NCI-H82 treated with DMSO at 0.1 percent for 48 hours (cell line): Measurements from ENCODE around the gene TRAF3.

Experiments used
- DNase-seq: peaks from one replicate; lab custom pipeline; 2025; ENCODE audit not compliant: unreplicated experiment; lab: John Stamatoyannopoulos, UW

Gene TRAF3, protein sequence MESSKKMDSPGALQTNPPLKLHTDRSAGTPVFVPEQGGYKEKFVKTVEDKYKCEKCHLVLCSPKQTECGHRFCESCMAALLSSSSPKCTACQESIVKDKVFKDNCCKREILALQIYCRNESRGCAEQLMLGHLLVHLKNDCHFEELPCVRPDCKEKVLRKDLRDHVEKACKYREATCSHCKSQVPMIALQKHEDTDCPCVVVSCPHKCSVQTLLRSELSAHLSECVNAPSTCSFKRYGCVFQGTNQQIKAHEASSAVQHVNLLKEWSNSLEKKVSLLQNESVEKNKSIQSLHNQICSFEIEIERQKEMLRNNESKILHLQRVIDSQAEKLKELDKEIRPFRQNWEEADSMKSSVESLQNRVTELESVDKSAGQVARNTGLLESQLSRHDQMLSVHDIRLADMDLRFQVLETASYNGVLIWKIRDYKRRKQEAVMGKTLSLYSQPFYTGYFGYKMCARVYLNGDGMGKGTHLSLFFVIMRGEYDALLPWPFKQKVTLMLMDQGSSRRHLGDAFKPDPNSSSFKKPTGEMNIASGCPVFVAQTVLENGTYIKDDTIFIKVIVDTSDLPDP

DNA sequence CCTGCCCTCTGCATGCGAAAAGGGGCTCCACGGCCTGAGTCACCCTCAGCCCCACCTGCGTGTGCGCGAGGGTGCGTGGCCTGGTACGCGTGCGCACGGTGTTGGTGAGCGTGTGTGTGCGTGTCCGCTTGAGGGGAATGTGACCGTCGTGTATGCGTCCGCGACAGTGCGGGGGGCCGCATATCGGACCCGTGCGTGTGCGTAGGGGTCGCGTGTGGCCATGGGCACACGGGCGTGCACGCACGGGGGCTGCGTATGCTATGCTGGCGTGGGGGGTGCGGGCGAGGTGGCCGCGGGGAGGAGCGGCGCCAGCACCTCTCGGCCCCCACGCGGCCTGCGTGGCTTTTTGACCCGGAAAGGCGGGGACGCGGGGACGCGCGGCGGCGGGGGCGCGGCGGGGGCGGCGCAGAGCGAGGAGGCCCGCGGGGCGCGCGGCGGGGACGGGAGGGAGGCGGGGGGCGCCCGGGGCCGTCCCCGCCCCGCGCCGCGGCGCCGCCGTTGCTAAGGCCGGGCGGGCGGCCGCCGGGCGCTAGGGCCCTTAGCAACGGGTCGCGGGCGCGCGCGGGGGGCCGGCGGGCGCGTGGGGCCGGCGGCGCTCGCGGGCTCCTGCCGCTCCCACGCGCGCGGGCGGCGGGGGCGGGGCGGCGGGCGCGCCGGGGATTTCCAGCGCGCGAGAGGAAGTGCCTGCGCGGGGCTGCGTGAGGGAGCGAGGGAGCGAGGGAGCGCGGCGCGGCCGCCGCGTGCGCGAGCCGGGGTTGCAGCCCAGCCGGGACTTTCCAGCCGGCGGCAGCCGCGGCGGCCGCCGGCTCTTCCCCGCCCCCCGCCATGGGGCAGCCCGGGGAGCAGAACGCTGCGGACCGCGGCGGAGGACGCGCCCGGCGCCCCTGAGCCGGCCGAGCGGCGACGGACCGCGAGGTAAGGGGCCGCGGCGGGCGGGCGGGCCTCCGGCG is at the start of gene TRAF3:
TSS of gene TRAF3 (plus strand) at position 689 of the 950 bp plus-strand sequence. CDS start 92,753 bp downstream, outside the sequence.
- DNase-seq, result no peak

DNA sequence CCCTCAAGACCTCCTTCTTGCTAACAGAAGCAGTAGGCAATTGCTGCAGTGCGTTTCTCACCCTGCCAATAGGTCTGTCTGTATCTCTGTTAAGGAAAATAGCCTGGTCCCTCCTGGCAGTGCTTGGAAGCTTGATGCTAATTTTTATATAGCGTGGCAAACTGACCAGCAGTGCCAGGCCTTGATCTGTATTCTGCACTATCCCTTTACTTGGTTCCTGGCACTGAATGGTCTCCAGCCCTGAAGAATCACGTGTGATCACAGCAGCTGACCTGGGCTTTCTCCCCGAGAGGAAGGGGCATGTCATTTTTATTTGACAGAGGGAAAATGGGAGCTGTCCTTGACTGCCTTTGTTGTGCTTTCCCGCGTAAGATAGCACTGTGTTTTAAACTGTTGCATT is 48.7 kb upstream of the TRAF3 start:
- no peak for DNase-seq

DNA sequence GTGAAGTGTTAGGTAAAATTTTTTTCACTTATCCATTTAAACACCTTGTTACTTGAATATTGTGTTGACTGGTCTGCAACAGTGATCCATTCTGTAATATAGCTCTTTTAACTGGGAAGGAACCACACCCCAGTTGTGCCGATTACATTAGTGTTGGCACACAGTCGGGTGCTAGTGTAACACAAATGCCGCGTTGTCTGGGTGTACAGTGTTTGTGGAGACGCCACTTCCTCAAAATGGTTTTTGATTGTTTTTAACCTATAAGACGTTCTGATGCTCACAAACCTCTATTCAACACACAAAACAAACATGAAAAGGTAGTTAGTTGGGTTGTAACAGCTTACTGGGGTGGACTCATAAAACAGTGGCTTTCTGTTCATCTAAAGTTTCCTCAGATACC is 48.0 kb upstream of the TRAF3 start:
- no peak for DNase-seq

DNA sequence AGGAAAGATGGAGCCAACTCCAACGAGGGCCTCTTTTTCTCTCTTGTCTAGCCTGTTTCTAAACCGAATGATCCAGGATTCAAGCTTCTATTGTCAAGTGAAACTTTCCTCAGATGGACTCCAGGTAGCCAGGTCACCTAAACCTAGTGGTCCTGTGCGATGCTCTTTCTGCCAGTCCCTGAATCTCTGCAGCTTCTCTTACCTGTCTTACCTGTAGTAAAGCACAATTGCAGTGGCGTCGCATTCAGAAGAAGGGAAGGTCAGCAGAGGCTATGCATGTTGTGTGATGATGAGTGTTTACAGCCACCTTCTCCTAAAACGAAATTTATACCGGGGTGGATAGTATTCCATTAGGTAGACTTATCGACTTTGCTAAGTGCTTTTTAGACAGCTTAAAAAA is 47.4 kb upstream of the TRAF3 start:
- DNase-seq, result no peak

DNA sequence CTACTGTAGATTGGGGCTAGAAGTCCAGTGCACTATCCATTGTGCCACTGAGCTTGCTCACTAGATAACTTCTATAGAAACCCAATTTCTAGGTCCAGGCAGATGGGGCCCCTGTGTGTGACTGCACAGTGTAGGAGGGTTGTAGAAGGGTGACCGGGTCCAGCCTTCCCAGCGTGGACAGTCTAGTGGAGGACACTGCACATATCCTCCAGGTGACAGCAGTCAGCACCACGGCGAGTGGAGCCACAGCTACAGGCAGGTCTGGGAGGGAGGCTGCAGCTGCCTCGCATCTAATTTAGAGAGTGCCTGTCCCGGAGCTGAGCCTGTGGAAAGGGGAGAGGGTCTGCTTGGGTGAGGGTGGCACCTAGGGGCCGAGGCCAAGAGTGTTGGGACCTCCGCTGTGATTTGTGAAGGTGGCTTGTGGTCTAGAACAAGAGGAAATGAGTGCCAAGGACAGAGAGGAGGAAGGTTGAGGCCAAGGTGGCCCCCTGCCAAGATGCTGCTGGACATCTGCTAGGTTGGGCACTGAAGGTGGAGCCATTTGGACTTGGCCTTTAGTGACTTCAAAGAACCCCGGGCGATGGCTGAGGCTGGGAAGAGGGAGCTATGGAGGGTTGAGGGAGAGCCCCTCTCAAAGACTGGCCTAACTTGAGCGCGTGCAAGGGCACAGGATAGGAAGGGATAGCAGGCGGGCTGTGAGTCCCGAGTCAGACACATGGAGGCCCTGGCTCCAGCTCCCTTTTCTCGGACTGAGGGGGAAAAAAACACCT is 46.0 kb upstream of the TRAF3 start:
- no peak for DNase-seq

DNA sequence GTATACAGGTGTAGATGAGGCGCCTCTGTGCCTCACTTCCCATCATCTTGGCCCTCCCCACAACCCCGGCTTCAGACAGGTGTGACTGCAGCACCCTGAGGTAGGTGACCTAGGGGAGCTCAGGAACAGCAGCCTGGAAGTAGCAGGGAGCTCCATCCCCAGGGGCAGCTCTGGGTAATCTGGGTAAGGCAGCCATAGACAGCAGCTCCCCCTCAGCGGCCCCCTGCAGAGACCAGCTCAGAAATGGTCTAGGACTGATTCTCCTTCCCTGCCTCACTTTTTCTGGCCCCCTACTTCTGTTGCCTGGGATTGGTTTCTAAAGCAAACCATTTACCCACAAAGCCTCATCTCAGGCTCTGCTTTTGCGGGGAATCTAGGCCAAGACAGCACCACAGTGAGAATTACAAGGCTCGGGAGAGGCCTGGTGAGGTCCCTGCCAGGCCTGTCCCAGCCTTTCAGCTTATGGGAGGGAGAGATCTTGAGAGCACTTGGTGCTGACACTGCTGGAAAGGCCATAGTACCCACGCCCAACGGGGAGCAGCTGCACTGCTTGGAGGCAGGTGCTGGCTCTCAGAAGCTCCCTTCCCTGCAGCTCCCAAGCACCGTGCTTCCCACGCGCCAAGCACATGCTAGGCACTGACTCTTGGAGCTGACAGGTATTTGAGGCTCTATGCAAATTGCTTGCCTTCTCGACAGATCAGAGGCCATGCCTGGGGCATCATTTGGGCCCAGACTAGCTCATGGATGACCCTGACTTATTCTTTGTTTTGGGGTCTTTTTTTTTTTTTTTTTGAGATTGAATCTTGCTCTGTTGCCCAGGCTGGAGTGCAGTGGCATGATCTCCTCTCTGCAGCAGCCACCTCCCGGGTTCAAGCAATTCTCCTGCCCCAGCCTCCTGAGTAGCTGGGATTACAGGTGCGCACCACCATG is 45.1 kb upstream of the TRAF3 start:
- no peak for DNase-seq

DNA sequence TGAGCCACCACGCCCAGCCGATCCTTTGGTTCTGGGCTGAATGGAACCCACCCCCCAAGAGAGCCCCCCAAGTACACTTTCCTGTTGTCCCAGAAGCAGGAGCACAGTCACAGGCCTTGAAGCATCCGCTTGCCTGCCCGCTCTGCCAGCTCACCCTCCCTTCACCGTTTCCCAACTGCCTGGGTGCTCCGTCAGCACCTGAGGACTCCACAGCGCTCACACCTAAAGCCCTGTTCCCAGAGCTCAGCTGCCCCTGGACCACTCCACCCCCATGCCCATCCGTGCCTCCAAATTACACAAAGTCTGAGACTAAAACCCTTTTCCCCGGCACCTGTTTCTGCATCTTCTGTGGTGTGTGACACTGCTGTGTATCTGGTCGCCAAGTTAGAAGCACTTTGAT is 44.3 kb upstream of the TRAF3 start:
- DNase-seq, result no peak

DNA sequence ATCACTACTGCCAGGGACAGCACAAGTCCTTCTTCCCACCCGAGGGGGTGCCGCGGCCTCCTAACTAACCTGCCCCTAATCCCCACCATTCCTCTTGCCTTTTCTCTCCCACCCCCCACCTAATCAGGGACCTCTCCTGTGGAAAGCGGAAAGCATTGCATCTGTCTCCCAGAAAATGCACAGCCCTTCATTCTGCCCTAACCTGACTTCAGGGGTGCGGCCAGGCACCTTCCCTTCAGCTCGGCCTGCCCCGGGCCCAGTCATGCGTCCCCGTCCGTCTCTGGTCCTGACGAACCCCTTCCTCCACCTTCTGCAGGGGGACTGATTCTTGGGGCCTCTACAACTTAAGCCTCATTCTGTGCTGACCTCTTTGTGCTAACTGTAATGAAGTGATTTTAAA is 43.9 kb upstream of the TRAF3 start:
- DNase-seq, result no peak

DNA sequence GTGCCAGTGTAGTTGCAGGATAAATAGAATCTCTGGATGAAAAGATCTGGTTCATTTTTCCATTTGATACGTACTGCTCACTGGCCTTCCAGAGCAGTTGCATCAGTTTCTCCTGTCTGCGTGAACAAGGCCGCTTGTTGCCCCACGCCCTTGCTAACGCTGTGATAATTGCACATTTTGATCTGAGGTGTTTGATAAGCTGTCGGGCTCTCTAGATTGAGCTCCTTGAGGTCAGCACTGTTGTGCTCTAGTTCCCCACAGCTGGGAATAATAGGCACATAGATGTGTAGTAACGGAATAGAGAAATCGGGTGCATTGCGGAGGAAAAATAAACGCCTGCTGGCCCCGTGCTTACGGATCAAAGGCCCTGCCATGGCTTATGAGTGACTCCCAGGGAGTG is 42.8 kb upstream of the TRAF3 start:
- no peak for DNase-seq

DNA sequence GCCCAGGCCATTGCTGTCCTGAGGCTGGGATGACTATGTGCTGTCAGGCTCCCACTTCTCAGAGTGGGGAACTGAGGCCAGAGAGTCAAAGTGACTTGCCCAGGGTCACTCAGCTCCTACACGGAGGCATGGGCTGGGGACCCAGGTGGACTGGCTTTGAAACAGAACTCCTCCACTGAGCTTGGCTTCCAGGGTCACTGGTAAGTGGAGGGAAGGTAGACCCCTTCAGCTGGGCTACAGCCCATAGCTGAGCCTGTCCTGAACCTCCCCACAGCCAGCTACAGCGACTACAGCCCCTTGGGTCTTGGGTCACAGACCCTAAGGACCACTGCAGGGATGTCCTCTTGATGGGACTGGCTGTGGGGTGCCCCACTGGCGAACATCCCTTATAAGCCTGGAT is 40.3 kb upstream of the TRAF3 start:
- no peak for DNase-seq

DNA sequence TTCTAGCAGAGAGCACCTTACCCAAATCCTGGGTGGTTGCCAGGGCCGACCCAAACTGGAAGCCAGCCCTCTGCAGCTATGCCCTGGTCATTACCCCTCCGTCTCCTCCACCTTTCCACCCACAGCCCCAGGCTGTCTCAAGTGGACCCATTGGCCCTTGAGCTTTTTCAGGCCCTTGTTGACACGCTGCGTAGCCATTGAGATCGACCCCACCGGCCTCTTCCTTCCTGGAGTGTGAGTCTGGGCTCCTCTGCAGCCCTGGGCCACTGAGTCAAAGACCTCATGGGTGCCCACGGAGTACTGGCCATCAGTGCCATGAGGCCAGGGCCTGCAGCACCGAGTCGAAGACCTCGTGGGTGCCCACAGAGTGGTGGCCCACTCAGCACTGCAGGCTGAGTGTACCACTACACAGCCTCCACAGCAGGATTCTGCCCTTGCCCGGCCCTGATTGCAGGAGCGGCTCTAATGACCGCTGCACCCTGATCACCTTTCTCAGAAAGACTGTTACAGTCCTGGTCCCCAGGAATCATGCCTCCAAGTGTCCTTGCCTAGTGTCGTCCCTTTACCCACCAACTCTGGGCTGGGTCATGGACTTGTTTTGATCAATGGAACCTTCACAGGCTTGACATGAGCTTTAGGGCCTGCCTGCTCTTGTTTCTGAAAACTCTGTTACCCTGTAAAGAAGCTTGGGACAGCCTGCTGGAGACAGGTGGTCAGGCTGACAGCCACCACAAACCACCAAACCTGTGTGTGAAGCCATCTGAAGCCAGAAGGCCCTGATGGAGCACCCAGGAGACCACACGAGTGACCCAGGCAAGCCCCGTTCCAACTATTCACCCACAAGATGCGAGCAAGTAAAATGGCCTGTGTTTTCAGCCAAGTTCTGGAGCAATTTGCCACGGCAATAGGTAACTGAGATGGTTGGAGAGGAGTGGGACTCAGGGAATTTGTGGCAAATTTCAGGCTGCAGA is 39.6 kb upstream of the TRAF3 start:
- DNase-seq, result no peak

DNA sequence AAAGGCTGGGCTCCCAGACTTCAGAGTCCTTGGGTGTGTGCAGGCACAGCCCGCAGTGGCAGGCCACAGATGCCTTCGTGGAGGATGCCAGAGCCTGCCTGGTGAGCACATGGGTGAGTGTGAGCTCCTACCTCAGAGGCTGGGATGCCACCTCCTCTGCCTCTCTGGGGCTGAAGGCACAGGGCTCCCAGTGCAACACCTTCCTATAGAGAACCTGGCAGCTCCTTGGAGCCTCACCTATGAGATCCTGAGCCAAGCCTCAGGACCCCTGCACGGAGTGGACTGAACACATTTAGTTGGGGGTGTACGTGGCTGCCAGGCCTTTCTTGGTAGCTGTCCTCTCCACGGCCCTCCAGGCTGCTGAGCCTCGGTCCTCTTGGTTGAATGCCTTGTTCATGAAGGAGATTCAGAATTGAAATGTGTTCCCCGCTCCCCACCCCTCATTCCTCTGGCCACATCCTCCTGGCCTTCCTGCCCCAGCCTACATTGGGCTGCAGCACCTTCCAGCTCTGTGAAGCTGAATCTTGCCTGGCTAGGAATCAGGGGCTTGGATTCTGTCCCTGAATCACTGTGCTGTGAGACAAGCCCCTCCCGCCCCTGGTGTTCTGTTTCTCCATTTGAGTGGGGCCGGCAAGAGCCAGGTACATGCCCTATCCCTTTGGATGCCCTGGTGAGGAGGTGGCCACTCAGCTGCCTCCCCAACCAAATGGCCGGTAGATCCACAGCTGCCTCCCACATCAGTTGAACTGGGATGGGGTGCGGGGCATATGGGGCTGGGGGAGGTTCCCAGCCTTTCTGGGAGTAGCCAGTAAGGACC is 38.7 kb upstream of the TRAF3 start:
- DNase-seq, result no peak

DNA sequence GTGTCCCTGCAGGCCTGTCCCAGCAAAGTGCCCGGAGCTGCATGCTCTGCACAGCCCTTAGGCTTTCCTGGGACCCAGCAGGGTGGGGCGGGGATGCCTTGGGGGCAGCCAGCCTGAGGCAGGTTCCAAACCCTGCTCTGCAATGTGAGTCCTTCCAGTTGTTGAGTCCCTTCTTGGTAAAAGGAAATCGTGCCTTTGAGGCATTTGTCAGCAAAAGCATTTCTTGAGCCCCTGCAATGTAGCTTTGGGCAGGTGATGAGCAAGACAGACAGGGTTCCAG is 38.1 kb upstream of the TRAF3 start:
- DNase-seq, result no peak

DNA sequence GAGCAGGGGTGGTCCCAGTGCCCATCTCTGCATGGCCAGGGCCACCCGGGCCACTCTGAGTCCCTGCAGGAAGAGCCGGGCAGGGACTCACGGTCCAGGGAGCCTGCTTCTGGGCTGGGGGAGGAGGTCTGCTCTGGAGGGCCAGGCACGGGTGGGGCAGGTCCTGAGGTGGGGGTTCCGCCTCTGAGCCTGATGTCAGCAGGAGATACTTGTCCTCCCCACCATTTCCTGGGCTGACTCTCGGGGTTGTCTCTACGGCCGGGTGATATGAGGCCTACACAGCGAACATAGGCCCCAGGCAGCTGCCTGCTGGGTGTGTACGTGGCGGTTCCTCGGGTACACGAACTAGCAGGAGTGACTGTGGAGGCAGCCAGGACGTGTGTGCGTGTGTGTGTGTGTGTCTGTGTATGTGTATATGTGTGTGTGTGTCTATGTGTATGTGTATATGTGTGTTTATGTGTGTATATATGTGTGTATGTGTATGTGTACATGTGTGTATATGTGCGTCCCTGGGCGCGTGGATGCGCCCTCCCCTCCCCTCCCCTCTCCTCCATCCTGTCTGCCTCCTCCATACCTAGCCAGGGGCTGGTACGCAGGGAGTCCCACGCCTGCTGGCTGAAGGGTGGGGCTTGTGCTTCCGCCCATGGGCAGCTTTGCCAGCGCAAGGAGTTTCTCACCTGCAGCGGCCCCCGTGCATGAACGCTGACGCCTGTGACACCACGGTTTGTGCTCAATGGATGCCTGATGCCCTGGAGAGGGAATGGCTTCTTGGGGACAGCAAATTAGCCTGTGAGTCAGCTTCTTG is 30.4 kb upstream of the TRAF3 start:
- no peak for DNase-seq

DNA sequence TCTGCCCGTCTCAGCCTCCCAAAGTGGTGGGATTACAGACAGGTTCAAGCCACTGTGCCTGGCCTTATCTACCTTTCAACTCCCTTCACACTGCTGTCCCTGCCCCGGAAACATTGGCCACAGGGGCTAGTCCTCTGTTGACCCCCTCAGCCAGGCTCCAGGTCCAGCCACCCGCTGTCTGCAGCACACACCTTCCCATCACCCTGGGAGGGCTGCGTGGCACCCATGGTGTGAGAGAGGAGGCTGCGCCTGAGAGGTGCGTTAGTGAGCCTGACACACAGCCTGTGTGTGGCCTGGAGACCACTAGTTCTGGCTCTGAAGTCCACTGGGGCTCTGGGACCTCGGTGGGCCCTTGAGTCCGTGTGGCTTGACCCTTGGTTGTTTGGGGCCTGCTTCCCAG is 28.4 kb upstream of the TRAF3 start:
- DNase-seq, result no peak

DNA sequence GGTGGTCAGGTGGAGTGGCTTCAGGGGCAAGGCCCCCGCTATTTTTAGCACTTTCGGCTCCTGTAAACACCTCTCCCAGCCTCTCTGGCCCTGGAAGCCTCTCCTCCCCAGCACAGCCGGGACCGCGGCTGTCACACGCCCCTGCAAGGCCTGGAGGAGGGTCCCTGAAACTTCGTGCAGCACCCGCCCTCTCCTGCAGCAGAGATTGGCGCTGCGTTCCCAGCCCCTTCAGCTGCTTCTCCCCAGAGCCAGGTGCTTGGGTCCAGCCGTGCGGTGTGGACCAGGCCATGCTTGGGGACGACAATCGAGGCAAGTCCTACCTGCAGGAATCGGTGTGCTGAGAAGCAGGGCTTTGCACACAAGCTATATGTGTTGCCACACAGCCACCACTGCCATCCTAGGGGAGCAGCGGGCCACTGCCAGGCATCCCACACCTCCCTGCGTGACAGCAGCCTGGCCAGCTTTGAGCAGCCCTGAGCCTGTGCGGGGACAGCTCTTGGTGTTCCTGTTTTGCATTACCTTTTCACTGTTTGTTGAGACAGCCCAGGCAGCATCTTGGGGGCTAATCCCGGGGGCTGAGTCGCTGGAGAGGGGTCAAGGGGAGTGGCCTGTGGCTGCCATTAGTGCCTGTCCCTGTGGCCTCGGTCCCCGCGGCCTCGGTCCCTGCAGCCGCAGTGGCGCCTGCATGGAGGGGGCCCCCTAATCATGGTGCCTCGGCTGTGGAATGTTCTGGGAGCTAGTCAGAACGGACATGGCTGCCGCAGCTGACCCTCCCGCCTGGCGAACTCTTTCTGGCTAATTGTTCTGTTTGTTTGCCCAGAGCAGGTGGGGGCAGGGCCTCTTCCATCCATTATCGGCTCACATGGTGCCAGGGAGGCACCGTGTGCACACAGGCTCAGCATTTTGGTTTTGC is 27.6 kb upstream of the TRAF3 start:
- no peak for DNase-seq
